Fibroblast of gingiva (primary cell): ENCODE measurements around the gene ST7L.
"Not testable (repeated sequence)": the region's sequence is repeated elsewhere in the genome, so short reads cannot be mapped to it uniquely, and the experiment has no call there.

ENCODE experiments used
- DNase-seq: peaks from one replicate; pipeline ENCODE4 v3.0.0-alpha.2; 2011; ENCODE audit warnings: low read depth

Gene ST7L

GRCh38 chr1:112492076-112492475 is 126.9 kb downstream of the ST7L start:
- DNase-seq: no peak

GRCh38 chr1:112488141-112488540 is 130.8 kb downstream of the ST7L start:
- DNase-seq: no peak

DNA sequence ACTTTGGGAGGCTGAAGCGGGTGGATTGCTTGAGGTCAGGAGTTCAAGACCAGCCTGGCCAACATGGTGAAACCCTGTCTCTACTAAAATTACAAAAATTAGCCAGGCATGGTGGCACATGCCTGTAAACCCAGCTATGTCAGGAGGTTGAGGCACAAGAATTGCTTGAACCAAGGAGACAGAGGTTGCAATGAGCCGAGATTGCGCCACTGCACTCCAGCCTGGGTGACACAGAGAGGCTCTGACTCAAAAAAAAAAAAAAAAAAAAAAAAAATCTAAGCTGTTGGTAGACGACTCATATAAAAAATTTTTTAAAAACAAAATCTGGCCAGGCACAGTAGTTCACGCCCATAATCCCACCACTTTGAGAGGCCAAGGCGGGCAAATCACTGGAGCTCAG is 131.3 kb downstream of the ST7L start:
- not testable (repeated sequence) for DNase-seq

DNA sequence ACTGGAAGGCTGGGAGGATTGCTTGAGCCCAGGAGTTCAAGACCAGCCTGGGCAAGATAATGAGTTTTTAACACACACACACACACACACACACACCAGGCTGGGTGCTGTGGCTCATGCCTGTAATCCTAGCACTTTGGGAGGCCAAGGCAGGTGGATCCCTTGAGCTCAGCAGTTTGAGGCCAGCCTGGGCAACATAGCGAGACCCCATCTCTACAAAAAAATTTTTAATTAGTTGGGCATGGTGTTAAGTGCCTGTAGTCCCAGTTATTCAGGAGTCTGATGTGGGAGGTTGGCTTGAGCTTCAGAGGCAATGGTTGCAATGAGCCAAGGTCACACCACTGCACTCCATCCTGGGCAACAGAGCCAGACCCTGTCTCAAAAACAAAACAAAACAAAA is 132.9 kb downstream of the ST7L start:
- DNase-seq: not testable (repeated sequence)

DNA sequence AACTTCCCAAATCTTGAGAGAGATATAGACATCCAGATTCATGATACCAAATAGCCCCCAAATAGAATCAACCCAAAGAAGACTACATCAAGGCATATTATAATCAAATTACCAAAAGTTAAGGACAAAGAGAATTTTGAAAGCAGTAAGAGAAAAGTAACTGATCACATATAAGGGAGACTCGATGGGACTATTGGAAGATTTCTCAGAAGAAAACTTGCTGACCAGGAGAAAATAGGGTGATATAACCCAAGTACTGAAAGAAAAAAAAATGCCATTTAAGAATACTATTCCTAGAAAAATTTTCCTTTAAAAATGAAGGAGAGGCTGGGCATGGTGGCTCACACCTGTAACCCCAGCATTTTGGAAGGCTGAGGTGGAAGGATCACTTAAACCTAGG is 140.6 kb downstream of the ST7L start:
- DNase-seq: no peak

DNA sequence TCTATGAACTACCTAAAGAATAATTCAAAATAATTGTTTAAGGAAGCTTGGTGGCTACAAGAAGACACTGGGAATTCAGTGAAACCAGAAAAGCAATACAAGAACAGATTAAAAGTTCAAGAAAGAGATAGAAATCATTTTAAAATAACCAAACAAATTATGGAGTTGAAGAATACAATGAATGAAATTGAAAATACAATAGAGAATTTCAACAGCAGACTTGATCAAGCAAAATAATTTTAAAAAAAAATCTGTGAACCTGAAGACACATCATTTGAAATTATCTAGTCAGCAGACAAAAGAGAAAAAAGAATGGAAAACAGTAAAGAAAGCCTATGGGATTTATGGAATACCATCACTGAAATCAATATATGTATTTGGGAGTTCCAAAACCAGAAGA is 141.4 kb downstream of the ST7L start:
- DNase-seq: no peak
